RPMI8226 (cell line): ENCODE results near the gene CMYA5.
"Not testable (repeated sequence)": the region's sequence is repeated elsewhere in the genome, so short reads cannot be mapped to it uniquely, and the experiment has no call there.

Experiments
- DNase-seq: peaks from one replicate; pipeline ENCODE4 v3.0.0-alpha.2; 2015

The CMYA5 gene

DNA sequence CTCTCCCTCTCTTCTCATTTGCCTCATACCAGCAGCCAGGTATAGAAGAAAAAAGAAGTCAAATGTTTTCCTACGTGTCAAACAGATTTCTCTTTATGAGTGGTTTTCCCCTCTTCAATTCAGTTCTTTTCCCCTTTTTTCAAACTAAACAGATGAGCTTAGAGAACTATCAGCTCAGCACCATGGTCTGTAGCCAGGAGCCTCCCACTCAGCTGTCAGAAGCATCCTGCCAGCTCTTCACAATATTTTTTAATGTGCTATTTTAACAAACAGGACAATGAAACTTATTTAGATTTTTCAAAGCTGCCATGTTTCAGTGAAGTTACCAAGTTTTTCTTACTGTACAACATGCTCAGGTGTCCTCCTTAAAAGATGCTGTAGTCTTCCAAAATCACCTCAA lies 63.5 kb downstream of the CMYA5 start:
- no peak for DNase-seq

- DNase-seq: no peak
Observed at GRCh38 chr5:79753877-79754645, 64.4 kb downstream of the CMYA5 start.

DNA sequence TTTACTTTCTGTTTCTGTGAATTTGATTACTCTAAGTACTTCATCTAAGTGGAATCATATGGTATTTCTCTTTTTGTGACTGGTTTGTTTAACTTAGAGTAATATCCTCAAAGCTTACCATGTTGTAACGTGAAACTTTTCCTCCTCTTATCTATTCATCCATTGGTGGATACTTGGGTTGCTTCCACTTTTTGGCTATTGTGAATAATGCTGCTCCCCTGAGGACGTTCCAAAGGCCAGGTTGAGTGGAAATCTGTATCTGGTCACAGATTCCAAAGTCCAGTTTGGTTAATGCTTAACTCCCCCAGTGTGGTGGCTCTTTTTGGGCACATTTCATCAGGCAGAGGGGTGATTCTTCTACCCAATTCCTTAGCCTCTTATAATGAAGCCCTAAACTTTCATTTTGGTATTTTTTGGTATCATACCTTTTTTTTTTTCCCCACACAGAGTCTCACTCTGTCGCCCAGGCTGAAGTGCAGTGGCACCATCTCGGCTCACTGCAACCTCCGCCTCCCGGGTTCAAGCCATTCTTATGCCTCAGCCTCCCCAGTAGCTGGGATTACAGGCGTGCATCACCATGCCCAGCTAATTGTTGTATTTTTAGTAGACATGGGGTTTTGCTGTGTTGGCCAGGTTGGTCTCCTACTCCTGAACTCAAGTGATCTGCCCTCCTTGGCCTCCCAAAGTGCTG lies 65.4 kb downstream of the CMYA5 start:
- no peak for DNase-seq

DNA sequence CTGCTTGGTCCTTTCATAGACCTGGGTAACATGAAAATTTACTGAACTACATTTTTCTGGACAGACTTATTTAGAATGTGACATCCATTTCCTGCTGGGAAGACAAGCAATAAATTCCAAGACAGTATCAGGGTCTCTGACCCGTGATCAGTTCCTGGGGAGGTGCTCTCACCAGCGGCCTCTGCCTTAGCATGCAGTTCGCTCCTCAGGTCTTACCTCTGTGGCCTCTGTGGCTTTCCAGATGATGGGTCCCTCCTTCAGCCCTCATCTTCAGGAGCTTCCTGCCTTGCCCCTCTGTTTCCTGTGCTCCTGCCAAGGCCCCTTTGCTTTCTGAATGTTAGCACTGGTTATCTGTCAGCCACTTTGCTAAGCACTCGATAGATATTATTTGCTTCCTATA lies 66.4 kb downstream of the CMYA5 start:
- no peak for DNase-seq

DNA sequence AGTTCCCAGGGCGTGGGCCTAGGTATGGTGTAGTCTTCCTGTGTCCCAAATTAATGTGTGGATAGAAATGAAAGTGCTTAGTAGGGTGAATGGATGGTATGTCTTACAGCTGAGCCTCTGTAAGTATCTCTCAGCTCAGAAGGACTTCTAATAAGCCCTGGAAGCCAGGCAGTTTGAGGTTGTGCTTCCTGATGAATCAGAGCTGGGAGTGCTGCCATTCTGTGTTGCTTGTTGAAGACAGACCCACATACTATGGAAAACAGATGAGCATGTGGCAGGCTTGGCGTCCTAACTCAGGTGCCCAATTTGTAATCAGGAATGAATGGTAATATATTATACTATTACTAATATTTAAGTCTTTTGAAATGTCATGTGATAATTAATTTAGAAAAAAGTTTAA lies 69.8 kb downstream of the CMYA5 start:
- no peak for DNase-seq

GRCh38 chr5:79759848-79760247 lies 70.2 kb downstream of the CMYA5 start:
- DNase-seq: no peak

GRCh38 chr5:79762929-79763328 lies 73.3 kb downstream of the CMYA5 start:
- no peak for DNase-seq

DNA sequence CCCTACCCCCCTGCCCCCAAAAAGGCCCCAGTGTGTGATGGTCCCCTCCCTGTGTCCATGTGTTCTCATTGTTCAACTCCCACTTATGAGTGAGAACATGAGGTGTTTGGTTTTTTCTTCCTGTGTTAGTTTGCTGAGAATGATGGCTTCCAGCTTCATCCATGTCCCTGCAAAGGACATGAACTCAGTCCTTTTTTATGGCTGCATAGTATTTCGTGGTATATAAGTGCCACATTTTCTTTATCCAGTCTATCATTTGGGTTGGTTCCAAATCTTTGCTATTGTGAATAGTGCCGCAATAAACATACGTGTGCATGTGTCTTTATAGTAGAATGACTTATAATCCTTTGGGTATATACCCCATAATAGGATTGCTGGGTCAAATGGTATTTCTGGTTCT lies 74.5 kb downstream of the CMYA5 start:
- not testable (repeated sequence) for DNase-seq

GRCh38 chr5:79771387-79771786 lies 81.8 kb downstream of the CMYA5 start:
- DNase-seq: no peak

DNA sequence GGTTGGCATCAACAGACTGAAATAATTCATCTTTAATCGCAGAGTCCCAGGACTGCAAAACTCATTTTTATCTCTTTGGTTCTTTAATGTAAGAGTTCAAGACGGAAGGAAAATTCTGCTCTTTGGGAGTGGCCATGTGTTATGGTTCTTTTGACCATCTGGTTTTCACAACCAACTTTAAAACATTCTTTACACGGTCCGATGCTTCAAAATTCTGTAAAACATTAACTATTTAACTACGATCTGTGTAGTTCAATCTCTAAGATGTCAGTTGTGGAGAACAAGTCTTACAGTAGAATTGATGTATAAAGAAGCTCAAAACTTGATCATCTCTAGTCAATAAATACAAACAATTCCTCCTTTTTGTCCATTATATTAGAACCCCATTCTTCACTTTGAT lies 83.0 kb downstream of the CMYA5 start:
- DNase-seq: no peak

DNA sequence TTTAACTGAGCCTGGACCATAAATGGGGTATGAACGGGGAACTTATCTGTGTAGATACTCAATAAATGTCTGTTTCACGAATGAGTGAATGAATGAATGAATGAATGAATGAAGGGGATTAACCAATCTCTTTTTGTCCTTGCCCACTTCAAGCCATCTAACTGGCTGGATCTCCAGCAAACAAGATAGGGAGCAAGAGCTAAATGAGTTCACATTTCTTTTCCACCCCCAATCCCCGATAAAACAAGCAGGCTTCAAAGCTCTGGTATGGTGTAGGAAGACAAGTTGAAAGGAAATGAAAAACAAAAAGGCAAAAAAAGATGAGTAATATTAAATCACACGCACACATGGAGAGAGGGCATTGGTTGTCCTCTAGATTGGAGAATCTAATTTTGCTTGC lies 84.0 kb downstream of the CMYA5 start:
- no peak for DNase-seq

DNA sequence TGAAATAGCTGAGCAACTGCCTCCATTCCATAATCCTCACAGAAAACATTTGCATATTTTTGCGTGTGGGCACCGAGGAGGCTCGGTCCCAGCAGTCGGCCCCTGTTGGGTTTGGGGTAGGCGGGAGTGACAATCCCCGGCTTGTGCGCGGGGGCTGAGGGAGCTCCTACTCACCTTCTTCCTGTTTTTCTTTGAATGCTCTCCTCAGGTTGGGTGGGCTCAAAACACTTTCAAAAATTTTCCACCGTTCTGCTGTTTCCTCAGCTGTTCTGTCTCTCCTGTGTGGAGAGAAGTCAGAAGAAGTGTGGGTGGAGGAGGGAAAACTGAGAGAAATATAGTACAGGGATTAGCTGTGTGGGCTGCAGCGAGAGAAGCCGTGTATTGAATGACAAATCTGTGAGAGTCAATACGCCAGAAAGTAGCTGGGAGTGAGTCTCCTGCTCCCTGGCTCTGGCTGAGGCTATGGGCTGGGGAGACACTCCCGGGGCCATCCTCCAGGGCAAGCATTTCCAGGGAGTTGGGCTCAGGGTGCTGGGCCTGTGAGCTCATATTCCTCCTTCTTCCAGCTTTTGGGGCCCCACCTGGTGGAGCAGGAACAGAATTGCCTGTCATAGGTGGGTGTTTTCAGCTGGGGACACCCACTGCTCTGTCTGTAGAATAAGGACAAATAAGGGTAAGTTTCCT lies 84.7 kb downstream of the CMYA5 start:
- DNase-seq: peak; percentile 34

DNA sequence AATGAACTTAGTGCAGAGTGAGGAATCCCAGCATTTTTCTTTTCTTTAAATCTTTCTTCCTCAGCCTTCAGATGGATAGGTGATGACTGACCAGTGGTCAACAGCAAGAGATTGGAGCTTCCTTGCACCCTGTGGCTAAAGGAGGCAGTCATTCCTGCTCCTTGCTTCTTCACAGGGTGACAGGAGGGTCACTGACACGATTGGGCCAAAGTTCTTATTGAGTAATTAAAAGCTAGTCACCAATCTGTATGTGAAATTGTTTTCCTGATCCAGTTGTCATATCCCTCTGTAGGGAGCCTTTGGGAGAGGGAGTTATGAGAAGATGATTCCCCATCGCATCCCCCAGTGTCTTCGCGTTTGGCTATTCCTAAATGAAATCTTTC lies 85.2 kb downstream of the CMYA5 start:
- no peak for DNase-seq

DNA sequence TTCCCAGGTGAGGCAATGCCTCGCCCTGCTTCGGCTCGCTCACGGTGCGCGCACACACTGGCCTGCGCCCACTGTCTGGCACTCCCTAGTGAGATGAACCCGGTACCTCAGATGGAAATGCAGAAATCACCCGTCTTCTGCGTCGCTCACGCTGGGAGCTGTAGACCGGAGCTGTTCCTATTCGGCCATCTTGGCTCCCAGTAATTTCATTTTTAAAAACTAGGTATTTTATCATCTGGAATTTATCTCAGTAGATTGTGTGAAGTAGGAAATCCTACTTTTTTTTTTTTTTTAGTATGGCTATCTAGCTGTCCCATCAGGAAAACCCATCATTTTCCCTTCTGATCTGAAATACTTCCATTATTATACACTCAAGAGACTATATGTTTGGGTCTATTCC lies 95.1 kb downstream of the CMYA5 start:
- DNase-seq: not testable (repeated sequence)

- no peak for DNase-seq
Observed at GRCh38 chr5:79785983-79786382, 96.3 kb downstream of the CMYA5 start.

DNA sequence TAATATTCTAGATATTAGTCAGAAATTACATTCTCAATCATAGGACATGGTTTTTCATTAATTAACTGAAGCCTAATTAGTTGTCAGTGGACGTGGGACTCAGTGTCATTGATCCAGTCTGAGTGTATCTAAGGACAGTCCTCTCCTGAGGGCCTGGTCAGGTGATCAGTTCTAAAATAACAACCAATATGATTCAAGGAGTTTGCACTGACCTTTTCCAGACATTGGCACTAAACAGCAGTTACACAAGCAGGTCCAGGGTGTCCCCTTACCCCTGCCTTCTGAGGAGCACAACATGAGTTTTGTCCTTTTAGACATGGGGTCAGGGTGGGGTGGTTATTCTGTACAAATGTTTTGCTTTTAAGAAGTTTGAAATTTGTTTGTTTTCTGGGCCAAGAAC lies 97.8 kb downstream of the CMYA5 start:
- DNase-seq: no peak

DNA sequence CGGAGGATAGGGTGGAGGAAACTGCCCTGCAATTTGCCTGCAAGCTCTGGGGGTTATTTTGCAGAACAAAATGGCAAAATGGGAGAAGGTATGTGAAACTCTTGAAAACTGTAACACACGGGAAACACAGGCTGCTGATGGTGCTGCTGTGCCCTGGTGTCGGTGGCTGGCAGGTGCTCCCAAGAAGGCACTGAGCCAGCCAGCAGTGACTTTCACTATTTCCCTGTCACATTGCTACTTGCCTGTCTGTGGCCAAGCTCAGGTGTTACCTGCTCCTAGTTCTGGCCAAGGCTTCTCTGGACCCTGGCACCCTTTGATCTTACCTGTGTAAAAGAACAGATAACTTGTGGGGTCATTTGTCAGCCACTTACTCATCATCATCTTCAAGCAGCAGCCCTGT lies 102.2 kb downstream of the CMYA5 start:
- peak; percentile 77 for DNase-seq

DNA sequence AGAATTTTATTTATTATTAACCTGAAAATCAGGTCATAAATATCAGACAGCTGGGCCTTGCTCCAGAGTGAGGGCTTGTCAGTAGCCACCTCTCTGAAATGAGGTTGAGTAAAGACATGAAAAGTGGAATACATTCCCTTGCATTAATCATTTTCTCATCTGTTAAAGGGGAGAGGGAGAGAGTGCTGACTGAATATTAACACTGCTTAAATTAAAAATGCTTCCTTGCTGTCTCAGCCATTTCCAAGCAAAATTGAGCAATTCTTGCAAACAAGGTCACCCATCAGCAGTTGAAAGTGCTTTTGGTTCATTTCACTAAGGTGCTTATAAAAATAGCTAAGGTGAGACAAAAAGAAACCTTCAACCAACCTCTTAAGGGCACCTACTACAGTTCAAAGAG lies 102.8 kb downstream of the CMYA5 start:
- peak; percentile 7 for DNase-seq

- DNase-seq: no peak
Observed at GRCh38 chr5:79793304-79793703, 103.7 kb downstream of the CMYA5 start.

GRCh38 chr5:79793722-79794121 lies 104.1 kb downstream of the CMYA5 start:
- no peak for DNase-seq

DNA sequence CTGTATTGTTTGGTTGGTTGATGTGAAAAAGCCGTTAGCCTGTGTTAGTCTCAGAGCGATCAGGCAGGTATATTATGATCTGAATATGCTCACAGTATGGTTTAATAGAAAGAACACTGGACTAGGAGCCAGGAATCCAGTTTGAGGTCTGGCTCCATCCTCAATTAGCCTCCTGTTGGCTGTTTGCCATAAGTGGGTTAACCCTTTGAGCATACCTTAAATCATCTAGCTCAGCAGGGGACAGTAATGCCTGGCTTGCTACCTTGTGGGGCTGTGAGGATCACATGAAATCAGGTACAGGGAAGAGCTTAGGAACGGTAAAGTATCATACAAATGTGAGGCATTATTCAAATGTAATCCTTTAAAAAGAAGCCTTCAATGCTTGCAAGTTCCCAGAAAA lies 104.7 kb downstream of the CMYA5 start:
- DNase-seq: no peak

GRCh38 chr5:79795764-79796398 lies 106.2 kb downstream of the CMYA5 start:
- DNase-seq: peak; percentile 68

- DNase-seq: no peak
Observed at GRCh38 chr5:79798893-79799590, 109.4 kb downstream of the CMYA5 start.
